Common myeloid progenitor, CD34-positive (primary cell): Measurements from ENCODE around the gene TBC1D1. TPM values are rescaled to one million over a fixed set of nuclear protein-coding genes. Genes with fewer than 3 reads are reported as not detected.

Experiments used
- CTCF ChIA-PET: fragments of 350-600 bp; sonication (Branson Sonifier 250); formaldehyde crosslinking; loops from one replicate; lab custom pipeline; 2021; ENCODE audit warnings: antibody characterized with exemption; lab: Charles Lee
- POLR2A ChIA-PET: fragments of 350-600 bp; sonication (Branson Sonifier 250); formaldehyde crosslinking; loops from one replicate; lab custom pipeline; 2021; ENCODE audit warnings: antibody characterized with exemption; lab: Charles Lee
- DNase-seq, 3 donors: peaks; one replicate each; pipeline versions ENCODE4 v3.0.0 to v3.0.0-alpha.2; 2013
- H3K27ac ChIP-seq, 2 experiments: 1 replicate in 1 of 2; 2 replicates in 1 of 2; pipeline ENCODE4 v1.7.0; 2013; ENCODE audit warnings: inconsistent platforms in 2 of 2, low read length in 2 of 2, mild to moderate bottlenecking in 2 of 2, low read depth in 1 of 2, moderate library complexity in 1 of 2; ENCODE audit not compliant: severe bottlenecking in 2 of 2, insufficient read depth in 1 of 2, poor library complexity in 1 of 2
- H3K27me3 ChIP-seq, 5 experiments: replicated peaks in 2 of 5; 1 replicate in 3 of 5; 2 replicates in 2 of 5; pipeline versions ENCODE4 v1.6.1 to v1.7.0; 2013; ENCODE audit warnings: low read length in 4 of 5, mild to moderate bottlenecking in 2 of 5, moderate library complexity in 2 of 5, inconsistent platforms in 1 of 5; ENCODE audit not compliant: insufficient read depth in 5 of 5, control insufficient read depth in 4 of 5
- H3K36me3 ChIP-seq, 4 experiments: 1 replicate in 2 of 4; 2 replicates in 2 of 4; pipeline versions ENCODE4 v1.6.1 to v1.7.0; 2013; ENCODE audit warnings: low read length in 3 of 4, control low read depth in 1 of 4, mild to moderate bottlenecking in 1 of 4; ENCODE audit not compliant: control insufficient read depth in 4 of 4, insufficient read depth in 4 of 4
- H3K4me1 ChIP-seq, 4 experiments: 1 replicate in 3 of 4; 2 replicates in 1 of 4; pipeline versions ENCODE4 v1.6.1 to v1.7.1; 2013; ENCODE audit warnings: low read length in 3 of 4, mild to moderate bottlenecking in 3 of 4, control low read depth in 1 of 4, inconsistent platforms in 1 of 4, moderate library complexity in 1 of 4; ENCODE audit not compliant: control insufficient read depth in 4 of 4, insufficient read depth in 4 of 4; ENCODE audit errors: control extremely low read depth in 1 of 4
- H3K4me3 ChIP-seq, 7 experiments: 1 replicate in 4 of 7; 2 replicates in 3 of 7; pipeline versions ENCODE4 v1.5.1 to v1.7.0; 2013; ENCODE audit warnings: mild to moderate bottlenecking in 7 of 7, low read length in 6 of 7, moderate library complexity in 6 of 7, inconsistent platforms in 2 of 7, low read depth in 2 of 7, control low read depth in 1 of 7; ENCODE audit not compliant: insufficient read depth in 4 of 7, control insufficient read depth in 1 of 7; ENCODE audit errors: extremely low read depth in 1 of 7
- H3K9me3 ChIP-seq, 5 experiments: 1 replicate in 4 of 5; 2 replicates in 1 of 5; pipeline versions ENCODE4 v1.6.1 to v1.7.1; 2013; ENCODE audit warnings: low read length in 4 of 5, mild to moderate bottlenecking in 2 of 5, inconsistent platforms in 1 of 5, low read depth in 1 of 5, moderate library complexity in 1 of 5; ENCODE audit not compliant: control insufficient read depth in 4 of 5, insufficient read depth in 2 of 5; ENCODE audit errors: control extremely low read depth in 1 of 5
- WGBS: methylation state at CpG from one replicate; pipeline ENCODE4 v1.1.5; 2013; ENCODE audit not compliant: insufficient coverage; 5-methylcytosine and 5-hydroxymethylcytosine counted together
- polyA plus RNA-seq: library from polyadenylated mRNA; unstranded; fragments of 120-200 nt; gene quantifications from one replicate; pipeline ENCODE4 v1.2.1, GENCODE V29; 2013

TBC1D1 gene, protein sequence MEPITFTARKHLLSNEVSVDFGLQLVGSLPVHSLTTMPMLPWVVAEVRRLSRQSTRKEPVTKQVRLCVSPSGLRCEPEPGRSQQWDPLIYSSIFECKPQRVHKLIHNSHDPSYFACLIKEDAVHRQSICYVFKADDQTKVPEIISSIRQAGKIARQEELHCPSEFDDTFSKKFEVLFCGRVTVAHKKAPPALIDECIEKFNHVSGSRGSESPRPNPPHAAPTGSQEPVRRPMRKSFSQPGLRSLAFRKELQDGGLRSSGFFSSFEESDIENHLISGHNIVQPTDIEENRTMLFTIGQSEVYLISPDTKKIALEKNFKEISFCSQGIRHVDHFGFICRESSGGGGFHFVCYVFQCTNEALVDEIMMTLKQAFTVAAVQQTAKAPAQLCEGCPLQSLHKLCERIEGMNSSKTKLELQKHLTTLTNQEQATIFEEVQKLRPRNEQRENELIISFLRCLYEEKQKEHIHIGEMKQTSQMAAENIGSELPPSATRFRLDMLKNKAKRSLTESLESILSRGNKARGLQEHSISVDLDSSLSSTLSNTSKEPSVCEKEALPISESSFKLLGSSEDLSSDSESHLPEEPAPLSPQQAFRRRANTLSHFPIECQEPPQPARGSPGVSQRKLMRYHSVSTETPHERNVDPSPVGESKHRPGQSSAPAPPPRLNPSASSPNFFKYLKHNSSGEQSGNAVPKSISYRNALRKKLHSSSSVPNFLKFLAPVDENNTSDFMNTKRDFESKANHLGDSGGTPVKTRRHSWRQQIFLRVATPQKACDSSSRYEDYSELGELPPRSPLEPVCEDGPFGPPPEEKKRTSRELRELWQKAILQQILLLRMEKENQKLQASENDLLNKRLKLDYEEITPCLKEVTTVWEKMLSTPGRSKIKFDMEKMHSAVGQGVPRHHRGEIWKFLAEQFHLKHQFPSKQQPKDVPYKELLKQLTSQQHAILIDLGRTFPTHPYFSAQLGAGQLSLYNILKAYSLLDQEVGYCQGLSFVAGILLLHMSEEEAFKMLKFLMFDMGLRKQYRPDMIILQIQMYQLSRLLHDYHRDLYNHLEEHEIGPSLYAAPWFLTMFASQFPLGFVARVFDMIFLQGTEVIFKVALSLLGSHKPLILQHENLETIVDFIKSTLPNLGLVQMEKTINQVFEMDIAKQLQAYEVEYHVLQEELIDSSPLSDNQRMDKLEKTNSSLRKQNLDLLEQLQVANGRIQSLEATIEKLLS (N-terminal part only)
- 65.8 TPM for polyA plus RNA-seq

DNA sequence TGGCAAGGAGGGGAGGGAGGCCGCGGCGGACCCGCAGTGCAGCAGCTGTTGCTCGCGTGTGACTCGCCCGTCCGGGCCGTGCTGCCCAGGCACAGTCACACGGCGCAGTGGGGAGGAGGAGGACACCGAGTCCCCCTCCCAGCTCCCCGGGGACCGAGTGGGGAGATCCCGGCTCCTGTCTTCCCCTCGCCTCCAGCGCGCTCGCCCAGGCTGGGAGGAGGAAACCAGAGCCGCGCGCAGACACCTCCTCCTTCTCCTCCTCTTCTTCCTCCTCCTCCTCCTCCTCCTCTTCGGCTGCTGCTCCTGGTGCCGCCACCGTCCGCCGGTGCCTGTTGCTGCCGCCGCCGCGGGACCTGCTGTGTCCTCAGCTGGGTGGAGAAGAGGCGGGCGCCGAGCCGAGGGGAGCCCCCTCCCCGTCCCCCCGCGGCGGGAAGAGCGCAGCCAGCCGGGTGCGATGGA is at the start of gene TBC1D1:
TSS of gene TBC1D1 (plus strand) at position 284 of the 459 bp plus-strand sequence. CDS start 11,012 bp downstream, outside the sequence.
- 0% methylated on average over 19 of the region's 43 CpGs for WGBS
- H3K4me3 ChIP-seq: peak within 1 kb of the TSS; percentile 53 to 96 (median 79)
- H3K4me1 ChIP-seq: peaks cover 4 to 20% (median 19%) of the 10 kb centered on the region in 4 experiments
- H3K9me3 ChIP-seq: no peaks in the 10 kb centered on the region
- peaks cover 0 to 6% (median 0%) of the 10 kb centered on the region in 5 experiments for H3K27me3 ChIP-seq
- no peaks in the 10 kb centered on the region for H3K36me3 ChIP-seq
- CTCF ChIA-PET: interaction anchor here (1.0 to 4.5 kb wide), 9 partner anchors 14 to 1033 kb away, joined by 3 to 33 read pairs (median 4); no protein-coding TSS in a partner anchor
- POLR2A ChIA-PET: interaction anchor here (0.6 kb wide), 2 partner anchors 54 to 63 kb away, joined by 3 read pairs; no protein-coding TSS in a partner anchor
- DNase-seq: peak in 1 of 3 donors; percentile 46
- H3K27ac ChIP-seq: peak within 1 kb of the TSS in 1 of 2 experiments; percentile 60

DNA sequence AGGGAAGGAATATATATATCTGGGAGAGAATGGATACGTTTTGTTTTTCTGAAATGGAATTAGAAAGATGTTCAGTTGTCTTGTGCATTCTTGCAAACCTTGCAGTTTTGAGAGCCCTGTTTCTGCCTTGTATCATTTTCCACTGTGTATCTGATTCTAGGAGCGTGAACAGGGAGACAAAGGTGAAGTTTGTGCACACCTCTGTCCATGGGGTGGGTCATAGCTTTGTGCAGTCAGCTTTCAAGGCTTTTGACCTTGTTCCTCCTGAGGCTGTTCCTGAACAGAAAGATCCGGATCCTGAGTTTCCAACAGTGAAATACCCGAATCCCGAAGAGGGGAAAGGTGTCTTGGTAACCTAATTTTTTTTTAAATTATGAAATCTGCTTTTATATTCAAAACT is 46.7 kb upstream of the TBC1D1 start:
- Histone ChIP-seq H3K4me3 (no peak overlapping the region), H3K27me3 (no peaks in the 10 kb centered on the region), H3K27ac (no peak overlapping the region), H3K36me3 (peaks cover 33 to 87% (median 55%) of the 10 kb centered on the region in 4 experiments), H3K4me1 (no peaks in the 10 kb centered on the region), H3K9me3 (no peaks in the 10 kb centered on the region)
- DNase-seq: no peak
- ChIA-PET CTCF (interaction anchor here (1.3 kb wide), 1 partner anchor 191 kb away, joined by 3 read pairs; no protein-coding TSS in a partner anchor), POLR2A (no interaction called here)
- 95% methylated on average over 2 of the region's 5 CpGs for WGBS

DNA sequence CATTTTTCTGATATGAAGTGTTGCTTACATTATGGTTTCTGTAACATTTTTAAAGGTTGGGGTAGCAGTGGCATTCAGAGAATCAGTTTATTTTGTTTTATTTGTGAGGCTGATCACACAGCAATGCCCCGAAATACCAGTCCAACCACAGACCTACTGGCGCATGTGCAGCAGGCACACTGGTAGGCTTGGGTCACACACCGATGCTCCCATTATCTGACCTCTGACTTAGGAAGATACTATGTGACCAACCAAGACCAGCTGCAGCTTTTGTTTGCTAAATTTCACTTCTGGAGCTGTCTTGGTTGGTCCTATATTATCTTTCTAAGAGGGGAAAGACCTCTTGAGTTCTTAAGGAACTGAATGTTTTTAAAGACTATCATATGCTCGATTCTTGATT is 45.7 kb upstream of the TBC1D1 start:
- H3K9me3 ChIP-seq: no peaks in the 10 kb centered on the region
- H3K27me3 ChIP-seq: no peaks in the 10 kb centered on the region
- no peak overlapping the region for H3K27ac ChIP-seq
- WGBS: 100% methylated on average over 2 of the region's 4 CpGs
- no peak overlapping the region for H3K4me3 ChIP-seq
- POLR2A ChIA-PET: no interaction called here
- peaks cover 29 to 80% (median 51%) of the 10 kb centered on the region in 4 experiments for H3K36me3 ChIP-seq
- DNase-seq: no peak
- CTCF ChIA-PET: interaction anchor here (1.2 to 1.3 kb wide), 2 partner anchors 15 to 190 kb away, joined by 3 to 5 read pairs; no protein-coding TSS in a partner anchor
- H3K4me1 ChIP-seq: no peaks in the 10 kb centered on the region

DNA sequence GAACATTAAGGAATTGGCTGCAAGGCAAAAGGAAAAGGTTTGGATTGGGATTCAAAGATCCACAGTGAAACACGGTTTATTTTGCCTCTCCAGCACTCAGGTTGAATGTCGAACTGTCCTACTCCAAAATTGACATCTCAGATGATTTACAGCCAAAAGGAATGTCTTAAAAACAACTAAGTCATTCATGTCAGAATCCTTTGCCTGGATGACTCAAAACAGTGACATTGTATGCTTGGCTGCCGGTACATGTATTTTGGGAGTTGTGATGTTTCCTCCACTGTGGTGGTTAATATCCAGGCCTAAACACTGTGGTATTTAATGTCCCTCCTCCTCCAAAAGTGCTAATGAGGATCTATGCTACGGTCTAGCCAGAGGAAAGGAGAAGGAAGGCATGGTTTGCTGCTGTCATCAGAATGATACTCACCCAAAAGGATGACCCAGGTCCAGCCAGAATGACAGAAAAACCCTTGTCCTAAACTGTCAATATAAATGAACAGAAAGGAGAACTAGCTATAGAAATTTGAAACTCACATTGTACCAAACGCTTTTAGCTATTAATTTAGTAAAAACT is 43.5 kb upstream of the TBC1D1 start:
- DNase-seq: no peak
- POLR2A ChIA-PET: no interaction called here
- Histone ChIP-seq H3K9me3 (no peaks in the 10 kb centered on the region), H3K27ac (no peak overlapping the region), H3K4me3 (no peak overlapping the region), H3K4me1 (no peaks in the 10 kb centered on the region), H3K27me3 (no peaks in the 10 kb centered on the region), H3K36me3 (peaks cover 22 to 79% (median 50%) of the 10 kb centered on the region in 4 experiments)
- 100% methylated on average over 1 of the region's 5 CpGs for WGBS
- CTCF ChIA-PET: interaction anchor here (1.1 kb wide), 1 partner anchor 28 kb away, joined by 3 read pairs; no protein-coding TSS in a partner anchor

DNA sequence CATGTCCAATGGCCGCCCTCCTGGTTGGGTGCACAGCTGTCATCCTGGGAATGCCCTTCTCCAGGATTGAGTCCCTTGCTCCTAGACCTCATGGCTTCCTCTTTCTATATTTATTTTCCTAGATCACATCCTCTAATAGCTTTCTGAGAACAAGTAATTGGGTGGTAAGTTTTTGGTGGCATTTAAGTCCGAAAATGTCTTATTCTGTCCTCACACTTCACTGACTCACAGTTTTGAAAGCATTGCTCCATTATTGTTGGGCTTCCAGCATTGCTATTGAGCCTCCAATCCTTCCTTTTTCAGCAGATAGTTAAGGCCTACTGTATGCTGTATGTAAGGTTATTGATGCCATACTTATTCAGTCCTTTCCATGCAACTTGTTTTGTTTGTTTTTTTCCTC is 38.5 kb upstream of the TBC1D1 start:
- Histone ChIP-seq H3K27me3 (no peaks in the 10 kb centered on the region), H3K9me3 (no peaks in the 10 kb centered on the region), H3K36me3 (peaks cover 12 to 69% (median 38%) of the 10 kb centered on the region in 4 experiments), H3K4me3 (no peak overlapping the region), H3K27ac (no peak overlapping the region), H3K4me1 (no peaks in the 10 kb centered on the region)
- ChIA-PET CTCF (interaction anchor here (0.8 to 1.1 kb wide), 2 partner anchors 12 to 39 kb away, joined by 3 read pairs; partner anchors contain the start of gene TBC1D1), POLR2A (no interaction called here)
- 92% methylated on average over 2 of the region's 2 CpGs for WGBS
- no peak for DNase-seq

DNA sequence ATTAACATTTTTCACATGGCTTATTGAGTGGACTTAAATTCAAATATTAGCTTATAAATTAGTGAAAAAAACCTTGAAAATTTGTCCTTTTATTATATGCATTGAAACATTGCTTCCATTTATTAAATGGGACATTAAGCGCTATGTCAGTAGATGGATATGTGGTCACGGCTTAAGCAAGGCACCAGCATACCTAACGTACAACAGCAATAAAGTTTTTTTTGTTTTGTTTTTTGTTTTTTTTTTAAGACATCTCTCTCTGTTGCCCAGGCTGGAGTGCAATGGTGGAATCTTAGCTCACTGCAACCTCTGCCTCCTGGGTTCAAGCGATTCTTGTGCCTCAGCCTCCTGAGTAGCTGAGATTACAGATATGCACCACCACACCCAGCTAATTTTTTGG is 32.8 kb upstream of the TBC1D1 start:
- no peaks in the 10 kb centered on the region for H3K9me3 ChIP-seq
- no CpG with 5 or more reads among the region's 4 CpGs for WGBS
- no peak overlapping the region for H3K4me3 ChIP-seq
- CTCF ChIA-PET: interaction anchor here (0.6 to 1.3 kb wide), 5 partner anchors 15 to 1791 kb away, joined by 3 to 5 read pairs (median 3); partner anchors contain the start of gene PGM2
- POLR2A ChIA-PET: no interaction called here
- peaks cover 11 to 61% (median 42%) of the 10 kb centered on the region in 4 experiments for H3K36me3 ChIP-seq
- no peak for DNase-seq
- no peaks in the 10 kb centered on the region for H3K27me3 ChIP-seq
- H3K4me1 ChIP-seq: peaks cover 0 to under 1% (median 0%) of the 10 kb centered on the region in 4 experiments
- H3K27ac ChIP-seq: no peak overlapping the region
